H9 (cell line): Measurements from ENCODE around the gene TJP2. TPM values are rescaled to one million over a fixed set of nuclear protein-coding genes. Genes with fewer than 3 reads are reported as not detected.

Experiments
- DNase-seq: peaks from one replicate; pipeline ENCODE4 v3.0.0-alpha.2; 2017
- H2AFZ ChIP-seq: one replicate; pipeline ENCODE4 v1.6.1; 2013; ENCODE audit warnings: mild to moderate bottlenecking, low read length, control low read depth, moderate library complexity
- H2AK5ac ChIP-seq: 2 replicates; pipeline ENCODE4 v1.6.1; 2013; ENCODE audit warnings: low read length, control low read depth, mixed read lengths; ENCODE audit not compliant: insufficient read length
- H2BK120ac ChIP-seq: one replicate; pipeline ENCODE4 v1.6.1; 2013; ENCODE audit warnings: low read depth, mild to moderate bottlenecking, low read length, control low read depth, inconsistent platforms; ENCODE audit not compliant: poor library complexity, severe bottlenecking
- H2BK12ac ChIP-seq: 2 replicates; pipeline ENCODE4 v1.6.1; 2013; ENCODE audit warnings: low read length, control low read depth, mixed read lengths, low read depth; ENCODE audit not compliant: insufficient read length
- H2BK15ac ChIP-seq: 2 replicates; pipeline ENCODE4 v1.6.1; 2013; ENCODE audit warnings: low read depth, low read length, control low read depth
- H2BK20ac ChIP-seq: one replicate; pipeline ENCODE4 v1.6.1; 2013; ENCODE audit warnings: low read depth, mild to moderate bottlenecking, low read length, control low read depth, inconsistent platforms; ENCODE audit not compliant: poor library complexity, severe bottlenecking
- H2BK5ac ChIP-seq: 2 replicates; pipeline ENCODE4 v1.6.1; 2013; ENCODE audit warnings: low read length, control low read depth, mixed read lengths; ENCODE audit not compliant: insufficient read length
- H3K14ac ChIP-seq: 2 replicates; pipeline ENCODE4 v1.6.1; 2013; ENCODE audit warnings: low read length, control low read depth; ENCODE audit not compliant: insufficient read depth
- H3K18ac ChIP-seq: 2 replicates; pipeline ENCODE4 v1.6.1; 2013; ENCODE audit warnings: low read depth, mild to moderate bottlenecking, mixed read lengths, low read length, control low read depth; ENCODE audit not compliant: insufficient read length
- H3K23ac ChIP-seq: 2 replicates; pipeline ENCODE4 v1.6.1; 2013; ENCODE audit warnings: low read length, control low read depth, mixed read lengths, low read depth; ENCODE audit not compliant: insufficient read length
- H3K23me2 ChIP-seq: 2 replicates; pipeline ENCODE4 v1.6.1; 2013; ENCODE audit warnings: low read depth, mild to moderate bottlenecking, mixed read lengths, low read length, control low read depth; ENCODE audit not compliant: insufficient read length, poor library complexity, severe bottlenecking
- H3K27ac ChIP-seq: 2 replicates; pipeline ENCODE4 v1.5.1; 2013; ENCODE audit warnings: low read length, control low read depth, mixed read lengths, low read depth; ENCODE audit not compliant: insufficient read length
- H3K27me3 ChIP-seq: 2 replicates; pipeline ENCODE4 v1.6.1; 2013; ENCODE audit warnings: low read length, control low read depth, inconsistent platforms; ENCODE audit not compliant: insufficient read depth
- H3K4ac ChIP-seq: 2 replicates; pipeline ENCODE4 v1.6.1; 2013; ENCODE audit warnings: low read depth, mild to moderate bottlenecking, control low read depth, inconsistent platforms, low read length, moderate library complexity
- H3K4me1 ChIP-seq: 2 replicates; pipeline ENCODE4 v1.6.1; 2013; ENCODE audit warnings: low read length, control low read depth, inconsistent platforms; ENCODE audit not compliant: insufficient read depth
- H3K4me2 ChIP-seq: 2 replicates; pipeline ENCODE4 v1.6.1; 2013; ENCODE audit warnings: low read length, control low read depth, mixed read lengths; ENCODE audit not compliant: insufficient read length, insufficient read depth
- H3K56ac ChIP-seq: 2 replicates; pipeline ENCODE4 v1.6.1; 2013; ENCODE audit warnings: low read depth, mild to moderate bottlenecking, mixed read lengths, low read length, control low read depth; ENCODE audit not compliant: insufficient read length
- H3K79me1 ChIP-seq: 2 replicates; pipeline ENCODE4 v1.6.1; 2013; ENCODE audit warnings: low read depth, mild to moderate bottlenecking, moderate library complexity, low read length, control low read depth, inconsistent platforms; ENCODE audit not compliant: insufficient read depth, poor library complexity, severe bottlenecking
- H3K79me2 ChIP-seq: 2 replicates; pipeline ENCODE4 v1.6.1; 2013; ENCODE audit warnings: low read length, control low read depth, inconsistent platforms; ENCODE audit not compliant: insufficient read depth
- H3K9ac ChIP-seq: 2 replicates; pipeline ENCODE4 v1.6.1; 2013; ENCODE audit warnings: low read length, control low read depth, mixed read lengths; ENCODE audit not compliant: insufficient read length; ENCODE audit errors: extremely low read depth
- H3K9me3 ChIP-seq: one replicate; pipeline ENCODE4 v1.6.1; 2013; ENCODE audit warnings: low read depth, low read length, inconsistent platforms; ENCODE audit not compliant: control insufficient read depth
- H3T11ph ChIP-seq: one replicate; pipeline ENCODE4 v1.6.1; 2013; ENCODE audit warnings: mild to moderate bottlenecking, low read length, control low read depth, inconsistent platforms
- H4K20me1 ChIP-seq: one replicate; pipeline ENCODE4 v1.6.1; 2013; ENCODE audit not compliant: control insufficient read depth, insufficient read length, insufficient read depth
- H4K5ac ChIP-seq: 2 replicates; pipeline ENCODE4 v1.6.1; 2013; ENCODE audit warnings: low read depth, mild to moderate bottlenecking, mixed read lengths, low read length, control low read depth; ENCODE audit not compliant: insufficient read length
- H4K8ac ChIP-seq: replicated peaks from 2 replicates; pipeline ENCODE4 v1.6.1; 2013; ENCODE audit warnings: low read length, control low read depth, mixed read lengths, low read depth; ENCODE audit not compliant: insufficient read length
- H4K91ac ChIP-seq: 2 replicates; pipeline ENCODE4 v1.6.1; 2013; ENCODE audit warnings: low read depth, mild to moderate bottlenecking, moderate library complexity, mixed read lengths, low read length, control low read depth; ENCODE audit not compliant: insufficient read length
- H3K27ac Mint-ChIP-seq, 3 experiments: 2 replicates in 2 of 3; 3 replicates in 1 of 3; pipeline ENCODE4 v1.8.0; 2020 to 2021; ENCODE audit warnings: mixed read lengths in 3 of 3, mild to moderate bottlenecking in 1 of 3, moderate library complexity in 1 of 3
- H3K27me3 Mint-ChIP-seq: 2 replicates; pipeline ENCODE4 v1.8.0; 2021; ENCODE audit warnings: low read depth, mild to moderate bottlenecking, moderate library complexity, mixed read lengths
- H3K36me3 Mint-ChIP-seq, 3 experiments: 2 replicates in 2 of 3; 3 replicates in 1 of 3; pipeline ENCODE4 v1.8.0; 2020 to 2021; ENCODE audit warnings: low read depth in 3 of 3, mixed read lengths in 3 of 3; ENCODE audit not compliant: insufficient read depth in 1 of 3
- H3K4me1 Mint-ChIP-seq, 2 experiments: 2 replicates each; pipeline ENCODE4 v1.8.0; 2020; ENCODE audit warnings: mixed read lengths in 2 of 2
- H3K4me3 Mint-ChIP-seq, 2 experiments: 2 replicates in 1 of 2; 3 replicates in 1 of 2; pipeline ENCODE4 v1.8.0; 2020 to 2021; ENCODE audit warnings: mild to moderate bottlenecking in 2 of 2, mixed read lengths in 2 of 2, moderate library complexity in 1 of 2
- H3K9me3 Mint-ChIP-seq, 2 experiments: 2 replicates in 1 of 2; 3 replicates in 1 of 2; pipeline ENCODE4 v1.8.0; 2020; ENCODE audit warnings: mild to moderate bottlenecking in 2 of 2, mixed read lengths in 2 of 2, moderate library complexity in 1 of 2
- WGBS: extraction: QIAGEN DNeasy Blood & Tissue Kit; methylation state at CpG from one replicate; pipeline ENCODE4 v1.1.7; 2013; ENCODE audit warnings: missing lambda C conversion rate, low lambda C conversion rate, mixed read lengths; ENCODE audit not compliant: insufficient read length; ENCODE audit errors: extremely low coverage; 5-methylcytosine and 5-hydroxymethylcytosine counted together
- total RNA-seq: library from RNA; stranded (reverse); gene quantifications from 2 replicates; pipeline ENCODE4 v1.2.1, GENCODE V29; 2021
- TF ChIP-seq, protein P1 (sequence below): fragments of 200-600 bp; sonication (generic); conservative IDR thresholded peaks from 3 replicates; pipeline ENCODE4 v1.8.0; 2021; ENCODE audit warnings: antibody characterized with exemption, mild to moderate bottlenecking

Gene TJP2
- total RNA-seq, 1 experiment from 2014 or later: 130 TPM

DNA sequence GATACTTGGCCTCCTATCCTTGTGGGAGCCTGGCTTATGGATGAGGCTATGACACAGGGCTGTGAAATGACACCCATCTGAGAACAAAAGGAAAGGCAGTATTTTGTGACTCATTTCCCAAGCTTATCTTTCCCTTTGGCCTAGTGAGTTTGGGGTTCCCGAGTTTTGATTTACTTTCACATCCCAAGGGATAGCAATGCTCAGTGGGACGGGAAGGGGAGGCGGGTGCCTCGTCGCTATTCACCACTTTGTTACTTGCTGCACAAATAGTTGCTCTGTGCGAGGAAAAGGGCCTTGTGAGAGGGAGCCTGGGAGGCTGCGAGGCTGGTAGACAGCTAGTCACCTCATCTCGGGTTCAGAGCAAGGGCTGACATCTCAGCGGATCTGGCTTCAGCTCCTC is 91.8 kb downstream of the TJP2 start:
- Mint-ChIP-seq H3K9me3 (peaks cover 4 to 6% of the 10 kb centered on the region in 2 experiments), H3K27ac (no peak overlapping the region), H3K27me3 (no peaks in the 10 kb centered on the region), H3K4me3 (no peak overlapping the region), H3K4me1 (peaks cover 16 to 21% of the 10 kb centered on the region in 2 experiments), H3K36me3 (peaks cover 0 to 6% (median 5%) of the 10 kb centered on the region in 3 experiments; a peak in 5 of 7 replicates)
- Histone ChIP-seq H3K9me3 (no peaks in the 10 kb centered on the region), H3T11ph (no peak overlapping the region), H2BK5ac (no peak overlapping the region), H3K79me2 (no peaks in the 10 kb centered on the region), H4K91ac (no peak overlapping the region), H3K27ac (no peak overlapping the region), H3K14ac (no peak overlapping the region), H4K20me1 (no peaks in the 10 kb centered on the region), H3K4me2 (no peak overlapping the region), H3K4me1 (no peaks in the 10 kb centered on the region; the same call in 1 of the 2 replicates), H3K79me1 (no peaks in the 10 kb centered on the region), H3K23me2 (no peaks in the 10 kb centered on the region), H2BK15ac (no peak overlapping the region), H3K23ac (no peak overlapping the region), H3K4ac (no peak overlapping the region), H2AK5ac (no peak overlapping the region), H3K56ac (no peak overlapping the region), H2BK20ac (no peak overlapping the region), H3K9ac (no peak overlapping the region), H3K27me3 (no peaks in the 10 kb centered on the region), H2AFZ (no peak overlapping the region), H4K8ac (no peak overlapping the region), H4K5ac (no peak overlapping the region), H2BK12ac (no peak overlapping the region), H3K18ac (no peak overlapping the region), H2BK120ac (no peak overlapping the region)
- TF ChIP-seq, protein P1, sequence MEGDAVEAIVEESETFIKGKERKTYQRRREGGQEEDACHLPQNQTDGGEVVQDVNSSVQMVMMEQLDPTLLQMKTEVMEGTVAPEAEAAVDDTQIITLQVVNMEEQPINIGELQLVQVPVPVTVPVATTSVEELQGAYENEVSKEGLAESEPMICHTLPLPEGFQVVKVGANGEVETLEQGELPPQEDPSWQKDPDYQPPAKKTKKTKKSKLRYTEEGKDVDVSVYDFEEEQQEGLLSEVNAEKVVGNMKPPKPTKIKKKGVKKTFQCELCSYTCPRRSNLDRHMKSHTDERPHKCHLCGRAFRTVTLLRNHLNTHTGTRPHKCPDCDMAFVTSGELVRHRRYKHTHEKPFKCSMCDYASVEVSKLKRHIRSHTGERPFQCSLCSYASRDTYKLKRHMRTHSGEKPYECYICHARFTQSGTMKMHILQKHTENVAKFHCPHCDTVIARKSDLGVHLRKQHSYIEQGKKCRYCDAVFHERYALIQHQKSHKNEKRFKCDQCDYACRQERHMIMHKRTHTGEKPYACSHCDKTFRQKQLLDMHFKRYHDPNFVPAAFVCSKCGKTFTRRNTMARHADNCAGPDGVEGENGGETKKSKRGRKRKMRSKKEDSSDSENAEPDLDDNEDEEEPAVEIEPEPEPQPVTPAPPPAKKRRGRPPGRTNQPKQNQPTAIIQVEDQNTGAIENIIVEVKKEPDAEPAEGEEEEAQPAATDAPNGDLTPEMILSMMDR: no peak
- WGBS: no CpG with 5 or more reads among the region's 9 CpGs
- DNase-seq: no peak
